Activated CD8-positive, alpha-beta T cell treated with anti-CD3 and anti-CD28 coated beads, Interleukin-2, amount 10 ng/mL, durations not matched to agents 7 days and 5 days (primary cell): ENCODE measurements around the gene RAP1GAP. TPM values are rescaled to one million over a fixed set of nuclear protein-coding genes. Genes with fewer than 3 reads are reported as not detected.

Experiments used
- ATAC-seq: fragments of 150-1000 bp; cut with Tn5 transposase; one replicate; pipeline ENCODE4 v1.10.0; 2021; ENCODE audit warnings: moderate library complexity
- CTCF ChIA-PET: fragments of 350-600 bp; sonication (Branson Sonifier 250); formaldehyde crosslinking; loops from one replicate; lab custom pipeline; 2021; ENCODE audit warnings: antibody characterized with exemption; lab: Charles Lee
- POLR2A ChIA-PET: fragments of 350-600 bp; sonication (Branson Sonifier 250); formaldehyde crosslinking; loops from one replicate; lab custom pipeline; 2021; ENCODE audit warnings: antibody characterized with exemption; lab: Charles Lee
- DNase-seq: peaks from one replicate; pipeline ENCODE4 v3.0.0-alpha.2; 2020
- H3K27ac Mint-ChIP-seq: one replicate; pipeline ENCODE4 v1.8.0; 2021; ENCODE audit warnings: mild to moderate bottlenecking, mixed read lengths
- H3K27me3 Mint-ChIP-seq: one replicate; pipeline ENCODE4 v1.8.0; 2021; ENCODE audit warnings: low read depth, mixed read lengths
- H3K36me3 Mint-ChIP-seq: one replicate; pipeline ENCODE4 v1.8.0; 2021; ENCODE audit warnings: low read depth, mixed read lengths
- H3K4me1 Mint-ChIP-seq: one replicate; pipeline ENCODE4 v1.8.0; 2021; ENCODE audit warnings: low read depth, mixed read lengths
- H3K4me3 Mint-ChIP-seq: one replicate; pipeline ENCODE4 v1.8.0; 2021; ENCODE audit warnings: mild to moderate bottlenecking, mixed read lengths
- H3K9me3 Mint-ChIP-seq: one replicate; pipeline ENCODE4 v1.8.0; 2022; ENCODE audit warnings: mixed read lengths; ENCODE audit not compliant: insufficient read depth
- total RNA-seq, 2 experiments: library from RNA; stranded (reverse); gene quantifications; one replicate each; pipeline ENCODE4 v1.2.3, GENCODE V29; 2021

RAP1GAP gene
- total RNA-seq, 2 experiments from 2014 or later: 0.13 TPM; not detected in 1

DNA sequence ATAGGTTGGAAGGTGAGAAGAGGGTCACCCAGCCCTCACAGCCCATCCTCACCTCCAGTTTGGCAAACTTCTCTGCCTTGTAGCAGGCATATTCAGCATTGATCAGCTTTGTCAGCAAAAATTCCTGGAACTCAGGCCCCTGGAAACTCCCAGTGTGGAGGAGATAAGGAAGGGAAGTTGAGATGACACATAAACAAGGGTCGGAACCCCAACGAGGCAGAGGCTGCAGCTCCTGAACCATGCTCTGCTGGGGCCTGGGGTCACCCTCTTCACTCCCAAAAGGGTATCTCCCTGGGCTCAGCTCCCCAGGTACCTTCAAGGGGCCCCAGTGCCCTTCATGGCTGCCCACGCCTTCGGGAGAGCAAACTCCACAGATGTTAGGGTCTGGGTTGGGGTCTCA is 60.4 kb downstream of the RAP1GAP start:
- ChIA-PET CTCF (interaction anchor here (0.6 to 1.1 kb wide), 2 partner anchors 13 to 349 kb away, joined by 3 read pairs; no protein-coding TSS in a partner anchor), POLR2A (no interaction called here)
- Mint-ChIP-seq H3K27ac (no peak overlapping the region), H3K27me3 (peaks cover 3% of the 10 kb centered on the region), H3K9me3 (no peaks in the 10 kb centered on the region), H3K4me1 (peaks cover 11% of the 10 kb centered on the region), H3K4me3 (no peak overlapping the region), H3K36me3 (no peaks in the 10 kb centered on the region)
- ATAC-seq (no peak), DNase-seq (no peak)

DNA sequence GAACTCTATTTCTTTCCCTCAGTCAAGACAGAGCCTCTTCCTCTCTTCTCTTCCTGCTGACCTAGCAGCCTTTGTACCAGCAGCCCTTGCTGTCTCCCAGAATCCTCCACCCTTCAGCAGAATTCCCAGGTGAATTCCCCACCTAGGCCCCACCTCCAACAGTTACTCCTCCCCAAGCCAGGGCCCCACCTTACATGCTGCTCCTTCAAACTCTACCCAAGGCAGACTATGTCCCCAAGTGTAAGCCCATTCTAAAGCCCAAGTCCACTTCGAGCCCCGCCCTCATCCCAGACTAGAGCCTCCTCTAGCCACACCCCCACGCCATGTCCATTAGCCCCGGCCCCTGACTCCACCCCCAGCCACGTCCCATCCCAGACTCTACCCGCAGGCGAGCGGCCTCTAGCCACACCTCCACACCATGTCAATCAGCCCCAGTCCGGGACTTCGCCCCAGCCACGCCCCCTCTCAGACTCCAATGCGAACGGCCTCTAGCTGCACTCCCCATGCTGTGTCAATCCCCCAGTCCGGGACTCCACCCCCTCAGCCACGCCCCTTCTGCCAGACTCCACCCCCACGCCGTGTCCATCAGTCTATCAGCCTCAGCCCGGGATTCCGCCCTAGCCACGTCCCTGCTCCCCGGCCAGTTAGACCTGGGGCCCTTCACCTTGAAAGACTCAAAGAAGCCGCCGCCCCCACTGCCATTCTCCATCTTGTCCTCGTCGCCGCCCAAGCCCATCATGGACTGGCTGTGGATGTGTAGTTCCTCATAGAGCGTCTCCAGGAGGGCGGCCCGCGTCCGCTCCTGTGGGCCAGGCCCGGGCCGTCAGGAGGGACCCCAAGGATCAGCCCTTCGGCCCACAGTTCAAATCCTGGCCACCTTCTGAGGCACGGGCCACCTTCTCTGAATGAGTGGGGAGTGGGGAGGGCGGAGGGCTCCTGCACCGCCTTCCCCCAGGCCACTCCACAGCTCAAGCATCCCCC is 61.3 kb downstream of the RAP1GAP start:
- Mint-ChIP-seq H3K27ac (no peak overlapping the region), H3K4me3 (peak overlapping the region; percentile 4), H3K9me3 (no peaks in the 10 kb centered on the region), H3K36me3 (no peaks in the 10 kb centered on the region), H3K27me3 (peaks cover 3% of the 10 kb centered on the region), H3K4me1 (peaks cover 11% of the 10 kb centered on the region)
- ChIA-PET POLR2A (no interaction called here), CTCF (no interaction called here)
- peak; percentile 55 for DNase-seq
- ATAC-seq: peak; percentile 78

DNA sequence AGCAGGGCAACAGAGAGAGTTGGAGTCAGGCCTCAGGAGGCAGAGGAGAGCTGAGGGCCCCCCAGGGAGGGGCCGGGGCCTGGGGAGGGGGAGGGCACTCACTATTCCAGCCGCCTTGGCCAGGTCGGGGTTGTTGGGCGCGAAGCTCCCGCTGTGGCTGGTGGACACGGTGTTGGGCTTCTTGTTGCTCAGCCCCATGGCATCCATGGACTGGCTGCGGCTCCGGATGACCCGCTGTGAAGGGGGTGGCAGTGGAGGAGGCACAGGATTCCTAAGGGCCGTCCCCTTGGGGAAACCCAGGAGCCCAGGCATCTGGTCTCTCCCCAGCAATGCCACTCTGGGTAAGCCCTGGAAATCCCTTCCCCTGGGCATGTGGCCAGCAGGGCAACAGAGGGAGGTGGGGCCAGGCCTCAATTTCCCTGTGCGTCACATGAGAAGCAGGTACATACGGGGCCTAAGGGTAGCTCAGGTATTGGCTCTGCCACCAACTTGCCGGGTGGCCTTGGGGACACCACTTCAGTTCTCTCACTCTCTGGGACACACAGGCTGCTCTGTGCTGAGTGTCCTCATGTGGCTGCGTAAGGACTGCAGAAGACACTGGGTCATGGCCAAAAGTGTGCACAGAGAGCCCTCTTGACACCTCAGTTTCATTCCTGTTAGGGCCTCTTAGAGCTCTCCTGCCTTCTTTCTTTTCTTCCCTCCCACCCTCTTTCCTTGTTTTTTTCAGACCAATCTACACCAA is 63.0 kb downstream of the RAP1GAP start:
- DNase-seq: no peak
- POLR2A ChIA-PET: interaction anchor here (0.5 kb wide), 1 partner anchor 930 kb away, joined by 3 read pairs; no protein-coding TSS in a partner anchor
- Mint-ChIP-seq H3K9me3 (no peaks in the 10 kb centered on the region), H3K4me3 (no peak overlapping the region), H3K27me3 (peaks cover 3% of the 10 kb centered on the region), H3K27ac (no peak overlapping the region), H3K36me3 (no peaks in the 10 kb centered on the region), H3K4me1 (peaks cover 11% of the 10 kb centered on the region)
- ATAC-seq: no peak
- CTCF ChIA-PET: no interaction called here

DNA sequence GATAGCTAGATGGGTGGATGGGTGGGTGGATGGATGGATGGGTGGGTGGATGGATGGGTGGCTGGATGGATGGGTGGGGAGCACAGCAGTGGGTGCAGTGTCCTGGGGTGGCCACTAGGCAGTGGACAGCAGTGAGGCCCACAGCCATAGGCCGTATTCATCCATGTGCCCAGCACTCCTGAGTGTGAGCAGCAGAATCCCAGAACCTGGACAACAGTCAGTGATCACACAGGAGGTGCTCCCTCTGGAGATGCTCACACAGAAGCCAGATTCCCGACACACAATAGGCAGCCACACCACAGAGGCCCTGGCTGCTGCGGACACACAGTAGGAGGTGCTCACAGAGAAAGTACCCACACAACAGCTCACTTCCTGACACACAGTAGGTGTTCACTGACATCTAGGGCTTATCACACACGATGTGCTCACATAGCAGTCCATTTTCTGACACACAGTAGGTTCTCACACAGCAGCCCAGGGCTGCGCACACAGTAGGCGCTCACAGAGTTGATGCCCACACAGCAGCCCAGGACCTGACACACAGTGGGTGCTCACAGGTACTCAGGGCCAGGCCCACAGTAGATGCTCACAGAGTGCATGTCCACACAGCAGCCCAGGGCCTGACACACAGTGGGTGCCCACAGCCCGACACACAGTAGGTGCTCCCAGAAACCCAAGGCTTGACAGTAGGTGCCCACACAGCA is 64.0 kb downstream of the RAP1GAP start:
- ChIA-PET POLR2A (no interaction called here), CTCF (no interaction called here)
- Mint-ChIP-seq H3K9me3 (no peaks in the 10 kb centered on the region), H3K27ac (no peak overlapping the region), H3K36me3 (no peaks in the 10 kb centered on the region), H3K4me3 (no peak overlapping the region), H3K27me3 (peaks cover 2% of the 10 kb centered on the region), H3K4me1 (peaks cover 11% of the 10 kb centered on the region)
- ATAC-seq: no peak
- no peak for DNase-seq

DNA sequence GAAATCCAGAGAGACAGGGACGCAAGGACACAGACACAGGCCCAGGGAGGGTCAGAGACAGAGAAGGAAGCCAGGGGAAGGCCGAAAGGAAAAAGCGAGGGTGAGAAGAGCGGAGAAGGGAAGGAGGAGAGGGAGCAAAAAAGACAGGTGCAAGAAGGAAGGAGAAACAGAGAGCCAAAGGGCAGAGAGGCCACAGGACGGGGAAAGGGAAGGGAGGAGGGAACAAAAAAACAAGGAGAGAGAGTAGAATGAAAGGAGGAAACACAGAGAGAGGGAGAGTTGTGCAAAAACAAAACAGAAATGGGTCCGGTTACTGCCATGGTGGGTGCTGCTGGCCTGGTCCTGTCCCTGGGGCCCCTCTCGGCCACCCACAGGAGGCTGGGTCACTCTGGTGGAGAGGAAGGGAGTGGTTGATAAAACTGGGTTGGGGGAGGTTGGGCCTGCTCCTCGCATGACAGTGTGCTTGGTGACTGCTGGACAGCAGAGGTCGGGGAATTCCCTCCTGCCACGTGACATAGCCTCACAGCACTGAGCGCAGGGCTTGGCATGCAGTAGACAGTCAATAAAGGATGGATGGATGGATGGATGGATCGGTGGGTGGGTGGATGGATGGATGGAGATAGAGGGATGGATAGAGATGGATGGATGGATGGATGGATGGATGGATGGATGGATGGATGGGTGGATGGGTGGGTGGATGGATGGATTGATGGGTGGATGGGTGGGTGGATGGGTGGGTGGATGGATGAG is 64.8 kb downstream of the RAP1GAP start:
- Mint-ChIP-seq H3K4me3 (no peak overlapping the region), H3K9me3 (no peaks in the 10 kb centered on the region), H3K27ac (no peak overlapping the region), H3K4me1 (peaks cover 11% of the 10 kb centered on the region), H3K36me3 (no peaks in the 10 kb centered on the region), H3K27me3 (peaks cover 2% of the 10 kb centered on the region)
- no peak for ATAC-seq
- POLR2A ChIA-PET: no interaction called here
- no peak for DNase-seq
- CTCF ChIA-PET: no interaction called here

DNA sequence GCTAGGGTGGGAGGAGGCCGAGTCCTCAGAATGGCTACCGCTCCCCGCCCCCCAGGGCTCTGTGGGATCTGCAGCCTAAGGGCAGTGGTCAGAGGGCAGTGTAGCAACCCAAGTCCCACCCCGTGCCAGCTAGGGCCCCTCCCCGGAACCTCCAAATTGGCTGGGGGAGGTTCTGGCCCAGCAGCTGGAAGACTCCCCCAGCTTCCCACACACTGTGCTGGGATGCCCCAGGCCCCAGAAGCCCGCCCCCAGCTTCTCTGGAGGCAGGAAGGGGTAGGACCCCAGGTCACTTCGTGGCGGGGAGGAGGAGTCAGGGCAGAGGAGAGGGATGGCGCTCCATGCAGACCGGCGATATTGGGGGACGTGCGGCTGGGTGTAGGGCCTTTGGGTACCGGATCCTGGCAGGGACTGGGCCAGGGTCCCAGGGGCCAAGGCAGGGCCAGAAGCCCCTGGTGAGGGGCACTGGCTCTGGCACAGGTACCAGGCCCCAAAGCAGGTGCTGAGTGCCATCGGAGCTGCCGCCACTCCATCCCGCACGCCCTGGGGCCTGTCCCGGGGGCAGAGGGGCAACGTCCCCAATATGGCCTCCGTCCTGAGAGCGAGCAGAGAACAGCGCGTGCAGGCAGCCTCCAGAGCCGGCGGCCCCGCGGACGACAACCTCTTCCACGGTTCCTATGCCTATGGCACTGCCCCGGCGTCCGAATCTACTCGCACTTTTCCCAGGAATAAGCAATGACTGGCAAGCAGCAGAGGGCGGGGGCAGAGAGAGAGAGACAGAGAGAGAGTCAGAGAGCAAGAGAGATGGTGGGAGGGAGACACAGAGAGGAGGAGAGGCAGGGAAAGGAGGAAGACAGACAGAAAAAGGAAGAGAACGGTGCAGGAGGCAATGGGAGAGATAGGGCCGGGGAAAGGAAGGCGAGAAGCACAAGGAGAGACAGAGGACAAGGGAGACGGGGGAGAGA is 65.7 kb downstream of the RAP1GAP start:
- H3K4me3 Mint-ChIP-seq: no peak overlapping the region
- H3K4me1 Mint-ChIP-seq: peaks cover 9% of the 10 kb centered on the region
- H3K27ac Mint-ChIP-seq: no peak overlapping the region
- ATAC-seq (no peak), DNase-seq (no peak)
- ChIA-PET POLR2A (no interaction called here), CTCF (no interaction called here)
- H3K36me3 Mint-ChIP-seq: no peaks in the 10 kb centered on the region
- H3K27me3 Mint-ChIP-seq: no peaks in the 10 kb centered on the region
- H3K9me3 Mint-ChIP-seq: no peaks in the 10 kb centered on the region

DNA sequence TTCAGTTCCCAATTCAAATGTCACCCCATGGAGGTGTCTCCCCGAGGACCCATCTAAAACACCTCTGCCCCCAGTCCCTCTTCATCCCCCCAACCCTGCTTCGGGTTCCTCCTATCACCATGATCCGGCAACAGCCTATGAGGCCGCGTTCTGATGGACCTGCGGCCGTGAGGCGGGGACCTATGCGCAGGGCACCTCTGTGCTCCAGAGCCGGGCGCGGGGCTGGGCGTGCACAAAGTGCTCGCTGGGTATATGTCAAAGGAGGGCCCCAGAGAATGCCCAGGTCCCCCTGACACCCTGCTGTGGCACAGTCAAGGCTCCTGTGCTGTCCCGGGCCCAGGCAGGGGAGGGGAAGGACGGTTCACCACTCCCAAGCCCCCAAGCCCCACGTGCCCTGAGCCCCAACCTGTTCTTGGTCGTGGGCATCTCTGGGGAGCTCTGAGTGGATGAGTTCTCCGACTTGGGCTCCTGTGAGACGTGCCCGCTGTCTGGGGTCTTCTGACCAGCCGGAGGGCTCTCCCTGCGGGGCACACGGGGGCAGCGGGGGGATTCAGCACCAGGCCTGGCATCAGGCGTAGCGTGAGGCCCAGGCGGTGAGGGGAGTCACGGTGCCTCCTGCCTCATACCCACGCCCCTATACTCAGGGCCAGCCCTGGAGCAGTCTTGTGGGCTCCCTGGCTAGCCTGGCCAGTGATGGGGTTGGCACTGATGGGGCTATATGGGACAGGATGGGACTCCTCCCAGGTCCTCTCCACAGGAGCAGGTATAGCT is 67.7 kb downstream of the RAP1GAP start:
- H3K36me3 Mint-ChIP-seq: no peaks in the 10 kb centered on the region
- no peak overlapping the region for H3K27ac Mint-ChIP-seq
- DNase-seq (no peak), ATAC-seq (no peak)
- H3K9me3 Mint-ChIP-seq: no peaks in the 10 kb centered on the region
- no peak overlapping the region for H3K4me3 Mint-ChIP-seq
- ChIA-PET CTCF (no interaction called here), POLR2A (interaction anchor here (0.6 kb wide), 1 partner anchor 102 kb away, joined by 3 read pairs; no protein-coding TSS in a partner anchor)
- no peaks in the 10 kb centered on the region for H3K27me3 Mint-ChIP-seq
- H3K4me1 Mint-ChIP-seq: no peaks in the 10 kb centered on the region

DNA sequence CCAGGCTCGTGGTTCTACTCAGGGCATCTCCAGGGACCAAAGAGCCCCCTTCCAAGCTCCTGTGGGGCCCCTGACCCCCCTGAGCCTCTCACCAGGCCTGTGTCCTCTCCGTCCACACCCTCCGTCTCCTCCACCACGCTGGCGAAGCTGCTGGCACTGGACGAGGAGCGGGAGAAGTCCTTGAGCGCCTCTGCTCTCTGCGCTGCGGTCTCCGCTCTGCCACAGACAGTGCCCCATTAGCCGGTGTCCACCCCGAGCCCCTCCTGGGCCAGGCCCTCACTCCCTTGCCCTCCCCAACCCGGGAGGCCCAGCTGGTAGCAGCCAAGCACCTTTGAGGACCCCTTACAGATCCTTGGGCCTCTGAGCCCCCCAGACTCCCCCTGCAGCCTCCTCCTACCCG is 69.8 kb downstream of the RAP1GAP start:
- no peaks in the 10 kb centered on the region for H3K4me1 Mint-ChIP-seq
- H3K36me3 Mint-ChIP-seq: no peaks in the 10 kb centered on the region
- no peak overlapping the region for H3K27ac Mint-ChIP-seq
- ChIA-PET CTCF (no interaction called here), POLR2A (no interaction called here)
- no peaks in the 10 kb centered on the region for H3K27me3 Mint-ChIP-seq
- no peak for ATAC-seq
- no peak for DNase-seq
- no peak overlapping the region for H3K4me3 Mint-ChIP-seq
- no peaks in the 10 kb centered on the region for H3K9me3 Mint-ChIP-seq

DNA sequence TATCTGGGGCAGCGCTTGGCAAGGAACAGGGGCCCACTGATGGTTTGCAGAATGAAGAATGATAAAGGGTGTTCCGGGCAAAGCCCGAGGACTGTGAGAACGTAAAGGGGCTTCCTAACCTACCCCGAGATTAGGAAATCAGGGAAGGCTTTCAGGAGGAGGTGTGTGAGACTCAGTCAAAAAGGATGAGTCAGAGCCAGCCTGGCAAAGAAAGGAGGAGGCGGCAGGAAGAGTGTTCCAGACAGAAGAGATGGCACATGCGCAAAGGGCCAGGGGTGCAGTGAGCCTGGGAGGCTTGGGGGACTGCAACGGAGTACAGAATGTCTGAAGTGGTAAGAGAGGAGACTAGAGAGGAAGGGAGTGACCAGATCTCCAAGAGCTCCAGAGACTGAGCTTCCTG is 70.3 kb downstream of the RAP1GAP start:
- Mint-ChIP-seq H3K27me3 (no peaks in the 10 kb centered on the region), H3K4me3 (no peak overlapping the region), H3K27ac (no peak overlapping the region), H3K36me3 (no peaks in the 10 kb centered on the region), H3K9me3 (no peaks in the 10 kb centered on the region), H3K4me1 (no peaks in the 10 kb centered on the region)
- ChIA-PET CTCF (no interaction called here), POLR2A (no interaction called here)
- no peak for ATAC-seq
- no peak for DNase-seq

DNA sequence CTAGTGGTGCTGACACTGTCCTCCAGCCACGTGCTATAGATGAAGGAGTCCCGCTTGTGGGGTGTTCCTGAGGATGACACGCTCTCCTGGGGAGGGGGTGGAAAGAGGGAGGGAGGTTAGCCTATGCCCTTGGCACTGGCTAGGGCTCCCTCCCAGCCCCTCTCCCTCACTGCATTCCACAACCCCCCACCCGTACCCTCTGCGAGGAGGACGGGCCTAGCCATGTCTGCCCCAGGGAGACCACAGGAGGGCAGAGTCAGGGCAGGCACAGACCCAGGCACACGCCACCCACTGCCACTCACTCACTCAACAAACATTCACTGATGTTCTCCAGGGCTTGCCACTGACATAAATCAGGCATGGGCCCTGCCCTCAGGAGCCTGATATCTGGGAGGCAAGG is 70.7 kb downstream of the RAP1GAP start:
- Mint-ChIP-seq H3K4me1 (no peaks in the 10 kb centered on the region), H3K27ac (no peak overlapping the region), H3K36me3 (no peaks in the 10 kb centered on the region), H3K9me3 (no peaks in the 10 kb centered on the region), H3K27me3 (no peaks in the 10 kb centered on the region), H3K4me3 (no peak overlapping the region)
- no peak for DNase-seq
- ChIA-PET CTCF (no interaction called here), POLR2A (no interaction called here)
- no peak for ATAC-seq
